Fibroblast of mammary gland (primary cell): ENCODE measurements around the gene SH3GL3.
A peak's percentile ranks its signal among the peaks of the same experiment; 100 is the strongest.

Source experiments
- DNase-seq: peaks from one replicate; pipeline ENCODE4 v3.0.0-alpha.2; 2010; ENCODE audit warnings: low read depth
- H3K4me3 ChIP-seq: 2 replicates; pipeline ENCODE4 v1.5.1; 2011; ENCODE audit warnings: low read depth, mild to moderate bottlenecking, low read length, moderate library complexity; ENCODE audit not compliant: control insufficient read depth
- CTCF ChIP-seq: conservative IDR thresholded peaks from 2 replicates; pipeline ENCODE4 v1.5.1; 2011; ENCODE audit warnings: low read depth, low read length, inconsistent platforms; ENCODE audit not compliant: control insufficient read depth, insufficient read depth

The SH3GL3 gene

GRCh38 chr15:83610901-83611685, 164.0 kb downstream of the SH3GL3 start:
- no peak for DNase-seq
- no peak overlapping the region for H3K4me3 ChIP-seq
- no peak for TF ChIP-seq CTCF

- TF ChIP-seq CTCF, result no peak
- no peak overlapping the region for H3K4me3 ChIP-seq
- DNase-seq, result no peak
These were observed 165.1 kb downstream of the SH3GL3 start for GRCh38 chr15:83612226-83612625.

DNA sequence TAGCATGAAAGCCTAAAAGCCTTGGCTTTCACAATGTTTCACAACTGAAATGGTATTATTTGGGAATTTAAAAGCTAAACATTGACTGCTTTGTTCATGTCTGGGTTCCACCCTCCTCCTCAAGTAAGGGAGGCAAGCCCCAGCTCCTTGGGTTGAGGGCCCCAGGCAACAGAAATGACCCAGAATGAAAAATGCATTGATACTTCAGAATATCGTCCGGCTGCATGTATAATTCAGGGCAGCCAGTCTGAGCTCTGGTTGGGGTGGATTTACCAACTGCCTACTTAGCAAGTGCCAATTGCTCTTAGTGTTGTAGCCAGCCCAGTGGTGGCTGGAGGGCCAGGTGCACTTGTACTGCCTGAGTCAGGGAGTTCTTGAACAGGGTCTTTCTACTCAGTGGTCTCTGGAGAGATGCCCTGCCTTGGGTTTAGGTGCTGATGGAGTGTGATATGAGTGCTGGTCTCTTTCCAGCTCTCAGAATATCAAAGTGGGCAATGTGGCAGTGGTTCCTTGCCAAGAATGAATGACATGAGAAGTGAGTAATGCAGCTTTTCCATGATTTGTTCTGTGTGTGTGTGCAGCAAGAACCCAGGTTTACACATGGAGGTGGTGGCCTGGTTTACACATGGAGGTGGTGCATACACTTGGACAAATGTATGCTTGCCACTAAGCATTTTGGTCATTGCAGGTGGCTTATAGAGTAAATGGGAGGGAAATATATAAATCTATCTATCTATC, 165.9 kb downstream of the SH3GL3 start:
- no peak for TF ChIP-seq CTCF
- no peak for DNase-seq
- H3K4me3 ChIP-seq, result no peak overlapping the region

- TF ChIP-seq CTCF, result no peak
- peak; percentile 2 for DNase-seq
- no peak overlapping the region for H3K4me3 ChIP-seq
These were observed 166.6 kb downstream of the SH3GL3 start for GRCh38 chr15:83613714-83614113.

DNA sequence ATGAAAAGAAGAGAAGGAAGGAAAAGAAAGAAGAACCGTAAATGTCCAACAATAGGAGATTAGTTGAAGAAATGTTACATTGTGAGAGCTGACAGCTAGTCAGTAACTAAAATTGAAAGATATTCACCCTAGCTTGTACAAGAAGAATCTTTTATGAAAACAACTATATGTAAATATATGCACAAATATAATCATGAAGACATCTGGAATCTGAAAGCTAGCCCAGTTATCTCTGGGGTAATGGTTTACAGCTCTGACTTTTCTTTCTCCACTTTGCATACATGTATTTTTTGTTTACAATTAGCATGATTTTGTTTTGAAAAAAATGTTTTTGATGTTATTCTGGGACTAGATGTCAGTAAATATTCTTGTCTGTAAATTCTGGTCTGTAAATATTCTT, 169.7 kb downstream of the SH3GL3 start:
- TF ChIP-seq CTCF, result no peak
- H3K4me3 ChIP-seq, result no peak overlapping the region
- no peak for DNase-seq

DNA sequence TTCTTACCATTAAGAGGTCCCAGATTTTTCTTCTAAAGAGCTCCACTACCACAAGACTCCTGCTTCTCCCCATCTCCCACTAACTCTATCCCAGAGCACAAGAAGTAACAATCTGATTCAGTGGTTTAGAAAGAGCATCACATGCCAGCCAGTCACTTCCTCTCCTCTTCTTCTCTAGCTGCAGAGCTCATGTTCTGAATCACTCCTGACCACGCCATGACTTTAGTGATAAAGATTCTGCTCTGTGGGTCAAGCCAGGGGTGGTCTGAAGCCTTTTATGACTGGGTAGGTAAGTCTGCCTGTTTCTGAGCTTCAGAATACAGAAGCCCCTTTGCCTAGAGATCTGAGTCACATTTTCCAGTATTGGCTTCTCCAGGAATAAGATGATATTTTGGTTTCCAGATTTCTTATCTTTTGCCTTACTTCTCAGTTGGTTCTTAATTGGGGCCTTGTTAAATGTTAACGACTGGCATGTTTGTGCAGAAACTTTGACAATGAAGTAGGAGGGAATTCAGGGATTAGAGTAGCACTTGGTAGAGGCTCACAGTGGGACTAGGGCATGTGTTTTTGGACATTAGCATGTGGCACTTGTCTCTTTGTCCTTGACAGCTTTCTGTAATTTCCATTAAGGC, 179.1 kb downstream of the SH3GL3 start:
- no peak overlapping the region for H3K4me3 ChIP-seq
- peak; percentile 24 for DNase-seq
- no peak for TF ChIP-seq CTCF
